Nephron (organoid): ENCODE data around the gene NTSR1.

Experiments
- H3K27ac Mint-ChIP-seq, 3 experiments: 2 replicates each; pipeline ENCODE4 v1.8.0; 2020; ENCODE audit warnings: mixed read lengths in 3 of 3, mild to moderate bottlenecking in 2 of 3, moderate library complexity in 1 of 3
- H3K27me3 Mint-ChIP-seq: 2 replicates; pipeline ENCODE4 v1.8.0; 2021; ENCODE audit warnings: low read depth, mild to moderate bottlenecking, moderate library complexity, mixed read lengths
- H3K36me3 Mint-ChIP-seq: 2 replicates; pipeline ENCODE4 v1.8.0; 2020; ENCODE audit warnings: low read depth, mixed read lengths
- H3K4me1 Mint-ChIP-seq: 2 replicates; pipeline ENCODE4 v1.8.0; 2020; ENCODE audit warnings: mixed read lengths
- H3K4me3 Mint-ChIP-seq, 3 experiments: 2 replicates each; pipeline ENCODE4 v1.8.0; 2020; ENCODE audit warnings: mild to moderate bottlenecking in 3 of 3, mixed read lengths in 3 of 3, moderate library complexity in 2 of 3
- H3K9me3 Mint-ChIP-seq: 2 replicates; pipeline ENCODE4 v1.8.0; 2020; ENCODE audit warnings: mixed read lengths
- CTCF ChIP-seq, 3 experiments: fragments of 200-600 bp; sonication (generic); IDR thresholded peaks; one replicate each; pipeline ENCODE4 v1.5.0; 2021; ENCODE audit warnings: antibody characterized with exemption in 3 of 3; ENCODE audit not compliant: unreplicated experiment in 3 of 3

NTSR1 gene

DNA sequence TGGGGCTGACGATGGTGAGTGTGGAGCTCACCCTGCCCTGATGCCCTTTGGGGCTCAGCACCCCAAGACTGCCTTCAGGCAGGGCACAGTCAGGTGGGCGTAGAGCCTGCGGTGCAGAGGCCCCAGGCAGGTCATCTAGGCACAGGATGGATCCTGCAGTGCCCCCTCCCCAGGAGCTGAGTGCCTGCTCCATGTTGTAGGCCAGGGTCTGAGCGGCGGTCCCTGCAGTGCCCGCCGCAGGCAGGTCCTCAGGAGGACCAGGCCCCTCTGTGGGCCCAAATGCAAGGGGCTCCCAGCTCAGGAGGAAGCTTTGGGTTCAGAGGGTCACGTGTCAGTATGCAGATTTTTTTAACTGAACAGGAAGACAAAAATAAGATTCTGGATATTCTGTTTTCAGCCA lies 90.4 kb downstream of the NTSR1 start:
- peak overlapping the region in 2 of 3 experiments; percentile 47 to 56 for H3K4me3 Mint-ChIP-seq
- no peak for TF ChIP-seq CTCF (IDR thresholded peaks at IDR 0.05; ENCODE audit: unreplicated experiment in 3 of 3)
- H3K27me3 Mint-ChIP-seq, result peaks cover 10% of the 10 kb centered on the region
- H3K36me3 Mint-ChIP-seq, result peaks cover 32% of the 10 kb centered on the region
- H3K27ac Mint-ChIP-seq, result no peak overlapping the region
- H3K4me1 Mint-ChIP-seq, result peaks cover 30% of the 10 kb centered on the region
- H3K9me3 Mint-ChIP-seq, result no peaks in the 10 kb centered on the region

DNA sequence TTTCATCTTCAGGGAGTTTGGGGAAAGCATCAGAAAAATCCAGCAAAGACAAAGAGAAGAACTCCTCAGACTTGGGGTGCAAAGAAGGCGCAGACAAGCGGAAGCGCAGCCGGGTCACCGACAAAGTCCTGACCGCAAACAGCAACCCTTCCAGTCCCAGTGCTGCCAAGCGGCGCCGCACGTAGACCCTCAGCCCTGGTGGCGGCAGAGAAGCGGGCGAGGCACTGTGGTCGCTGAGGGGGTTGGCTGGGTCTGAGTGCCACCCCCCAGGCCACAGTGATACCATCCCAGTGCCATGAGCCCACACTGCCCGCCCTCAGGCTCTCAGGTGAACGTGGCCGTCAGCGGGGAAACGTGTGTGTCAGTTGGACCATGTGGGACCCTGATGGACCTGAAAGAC lies 90.8 kb downstream of the NTSR1 start:
- TF ChIP-seq CTCF (IDR thresholded peaks at IDR 0.05; ENCODE audit: unreplicated experiment in 3 of 3), result no peak
- H3K9me3 Mint-ChIP-seq, result no peaks in the 10 kb centered on the region
- peaks cover 32% of the 10 kb centered on the region for H3K36me3 Mint-ChIP-seq
- no peak overlapping the region for H3K27ac Mint-ChIP-seq
- H3K4me3 Mint-ChIP-seq, result peak overlapping the region in 2 of 3 experiments; percentile 74 to 76
- H3K27me3 Mint-ChIP-seq, result peaks cover 10% of the 10 kb centered on the region
- peaks cover 32% of the 10 kb centered on the region for H3K4me1 Mint-ChIP-seq

DNA sequence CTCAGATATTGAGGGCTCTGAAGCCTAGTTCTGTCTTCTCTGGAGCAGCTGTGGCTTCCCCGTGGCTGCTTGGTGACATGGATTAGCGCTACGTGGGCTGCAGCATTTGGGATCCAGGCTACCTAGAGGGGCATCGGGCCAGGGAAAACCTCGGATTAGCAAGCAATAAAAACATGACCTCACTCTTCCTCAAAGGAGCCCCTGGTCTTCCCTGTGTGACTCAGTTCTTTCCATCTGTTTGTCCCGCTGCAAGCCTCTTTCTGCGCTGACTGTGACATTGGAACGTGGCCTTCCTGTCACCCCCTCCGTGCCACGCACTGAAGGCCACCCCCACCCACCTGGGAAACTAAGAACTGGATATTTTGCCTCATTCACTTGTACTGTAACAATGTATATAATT lies 91.2 kb downstream of the NTSR1 start:
- Mint-ChIP-seq H3K27me3 (peaks cover 10% of the 10 kb centered on the region), H3K27ac (peak overlapping the region in 1 of 3 experiments; percentile 37), H3K36me3 (peaks cover 32% of the 10 kb centered on the region), H3K4me3 (peak overlapping the region; percentile 26 to 76 (median 74)), H3K9me3 (no peaks in the 10 kb centered on the region), H3K4me1 (peaks cover 32% of the 10 kb centered on the region)
- TF ChIP-seq CTCF (IDR thresholded peaks at IDR 0.05; ENCODE audit: unreplicated experiment in 3 of 3), result no peak

DNA sequence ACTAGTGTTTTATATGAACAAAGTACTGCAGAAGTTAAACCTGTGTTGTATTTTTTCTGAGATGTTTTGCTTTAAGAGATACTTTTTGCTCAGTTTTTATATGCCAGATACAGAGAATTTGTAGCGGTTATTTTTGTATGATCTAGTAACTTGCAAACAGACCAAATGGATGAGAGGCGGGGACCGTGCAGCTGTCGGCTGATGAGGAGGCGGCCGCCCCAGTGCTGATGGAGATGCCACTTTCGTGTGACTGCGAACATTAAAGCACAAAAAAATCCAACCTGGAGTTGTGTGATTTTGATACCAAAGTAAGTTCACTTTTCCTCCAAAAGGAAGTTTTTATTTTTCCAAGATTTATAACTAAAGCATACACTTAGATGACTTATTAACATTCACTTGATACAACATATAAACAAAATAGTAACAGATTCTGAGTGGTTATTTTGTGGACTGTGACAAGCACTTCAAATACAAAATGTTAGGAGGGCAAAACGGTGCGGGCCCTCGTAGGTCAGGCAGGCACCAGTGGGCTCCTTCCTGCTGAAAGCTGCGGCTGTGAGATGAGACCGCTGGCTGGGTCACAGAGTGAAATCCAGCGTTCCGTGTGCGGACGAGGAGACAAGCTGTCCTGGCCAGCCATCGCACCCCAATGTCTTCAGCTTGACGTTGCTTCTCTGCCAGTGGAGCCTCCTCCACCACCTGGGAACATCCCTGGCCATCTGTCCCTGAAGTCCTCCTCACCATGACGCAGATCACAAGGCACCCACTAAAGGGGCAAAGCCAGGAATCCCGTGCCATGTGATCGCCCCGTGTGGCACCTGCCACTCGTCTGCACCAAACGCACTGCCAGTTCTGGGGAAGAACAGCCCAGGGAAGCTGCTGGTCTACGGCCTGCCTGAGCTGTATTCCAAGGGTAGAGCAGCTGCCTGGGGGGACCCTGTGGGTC lies 92.0 kb downstream of the NTSR1 start:
- no peak for TF ChIP-seq CTCF (IDR thresholded peaks at IDR 0.05; ENCODE audit: unreplicated experiment in 3 of 3)
- H3K4me3 Mint-ChIP-seq, result peak overlapping the region; percentile 26 to 76 (median 74)
- H3K36me3 Mint-ChIP-seq, result peaks cover 32% of the 10 kb centered on the region
- H3K4me1 Mint-ChIP-seq, result peaks cover 32% of the 10 kb centered on the region
- H3K27me3 Mint-ChIP-seq, result peaks cover 10% of the 10 kb centered on the region
- peak overlapping the region in 1 of 3 experiments; percentile 37 for H3K27ac Mint-ChIP-seq
- no peaks in the 10 kb centered on the region for H3K9me3 Mint-ChIP-seq

DNA sequence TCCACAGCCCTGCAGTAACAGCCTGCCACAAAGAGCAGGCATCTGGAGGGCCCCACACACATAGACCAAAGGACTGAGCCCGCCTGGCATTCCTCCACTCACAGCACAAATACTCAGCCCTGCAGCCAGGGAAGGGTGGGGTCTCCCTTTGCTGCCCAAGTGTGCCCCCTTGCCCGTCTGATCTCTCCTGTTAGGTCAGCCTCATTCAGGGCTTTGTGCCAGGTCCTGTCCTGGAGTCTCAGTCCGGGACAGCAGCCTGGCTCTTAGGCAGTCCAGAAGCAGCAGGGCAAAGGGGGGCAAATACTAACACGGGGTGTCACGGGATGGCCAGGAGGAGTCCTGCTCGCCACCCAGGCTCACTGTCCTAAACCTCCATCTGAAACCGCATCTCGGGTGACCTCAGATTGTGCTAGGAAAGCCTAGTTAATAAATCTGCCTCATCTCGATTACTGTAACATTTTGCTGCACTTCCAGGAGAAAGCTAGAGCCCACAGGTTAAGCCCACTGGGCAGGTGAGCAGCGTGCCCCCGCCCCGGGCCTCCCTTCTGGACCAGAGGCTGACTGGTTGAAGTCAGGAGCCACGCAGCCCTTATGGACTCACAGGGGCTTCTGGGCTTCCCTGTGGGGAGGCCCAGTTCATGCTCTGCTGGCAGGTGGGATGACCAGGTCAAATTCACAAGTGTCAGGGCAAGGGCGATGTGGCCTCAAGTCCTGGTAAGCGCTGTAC lies 92.8 kb downstream of the NTSR1 start:
- Mint-ChIP-seq H3K4me1 (peaks cover 27% of the 10 kb centered on the region), H3K4me3 (peak overlapping the region in 2 of 3 experiments; percentile 36 to 45), H3K9me3 (no peaks in the 10 kb centered on the region), H3K27ac (no peak overlapping the region), H3K27me3 (peaks cover 10% of the 10 kb centered on the region), H3K36me3 (peaks cover 32% of the 10 kb centered on the region)
- no peak for TF ChIP-seq CTCF (IDR thresholded peaks at IDR 0.05; ENCODE audit: unreplicated experiment in 3 of 3)
